Measurements from ENCODE around the gene NKG7.

Gene NKG7

DNA sequence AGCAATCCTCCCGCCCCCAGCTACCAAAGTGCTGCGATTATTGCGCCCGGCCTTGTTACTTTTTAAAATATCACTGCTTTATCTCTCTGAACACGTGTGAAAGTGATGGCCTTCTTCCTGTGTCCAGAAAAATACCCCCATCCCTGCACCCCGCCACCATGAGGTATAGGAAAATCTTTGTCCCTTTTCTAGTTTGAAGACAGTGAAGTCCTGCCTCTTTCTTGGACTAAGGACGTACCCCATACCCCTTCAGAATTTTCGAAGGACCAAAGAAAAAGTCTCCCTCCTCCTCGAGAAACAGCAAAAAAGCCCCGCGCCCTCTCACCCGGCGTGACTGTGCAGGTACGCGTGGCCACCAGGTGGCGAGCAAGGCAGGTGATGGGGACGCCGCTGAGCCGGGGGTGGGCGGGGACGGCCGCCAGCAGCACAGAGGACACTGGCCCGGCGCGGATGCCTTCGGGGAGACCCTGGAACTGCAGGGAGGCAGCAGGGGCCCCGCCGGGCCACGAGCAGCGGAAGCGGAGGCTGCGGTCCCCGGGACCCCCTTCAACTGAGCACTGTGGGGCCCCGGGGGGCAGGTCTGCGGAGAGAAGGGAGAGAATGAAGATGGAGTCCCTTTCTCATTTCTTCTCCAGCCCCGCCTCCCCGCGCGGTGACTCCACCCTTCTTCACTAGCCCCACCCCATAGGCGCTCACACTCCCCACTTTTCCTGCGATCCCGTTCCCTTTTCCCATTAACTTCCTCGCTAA lies 33.7 kb downstream of the NKG7 start:
- in situ Hi-C loops (cut with MboI; ENCODE audit: low sequenced_read_pairs): no loop called here

DNA sequence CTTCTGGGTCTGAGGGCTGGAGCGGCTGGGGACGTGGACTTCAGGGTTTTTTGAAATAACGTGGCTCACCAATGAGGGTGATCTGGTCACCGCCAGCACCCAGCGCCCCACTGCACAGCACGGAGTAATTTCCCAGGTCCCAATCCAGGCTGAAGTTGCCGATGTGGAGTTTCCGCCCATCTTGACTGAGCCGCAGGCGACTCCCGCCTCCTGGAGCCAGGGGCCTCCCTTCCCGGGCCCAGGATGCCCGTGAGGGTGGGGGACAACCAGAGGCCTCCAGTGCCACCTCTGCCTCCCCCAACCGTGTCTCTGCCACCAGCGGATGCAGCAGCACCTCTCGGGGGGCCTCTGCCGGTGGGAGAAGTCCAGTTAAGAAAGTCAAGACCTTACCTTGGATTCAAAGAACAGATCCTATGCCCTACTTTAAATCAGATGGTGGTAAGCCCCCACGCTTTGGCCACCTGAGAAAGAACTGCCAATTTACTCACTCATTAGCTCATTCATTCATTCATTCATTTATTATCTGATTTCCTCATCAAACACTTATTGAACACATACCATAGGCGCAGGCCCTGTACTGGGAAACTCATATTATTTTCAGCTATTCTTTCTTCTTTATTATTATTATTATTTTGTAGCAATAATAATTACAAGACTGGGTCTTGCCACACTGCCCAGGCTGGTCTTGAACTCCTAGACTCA lies 34.4 kb downstream of the NKG7 start:
- in situ Hi-C loops (cut with MboI; ENCODE audit: low sequenced_read_pairs): no loop called here

DNA sequence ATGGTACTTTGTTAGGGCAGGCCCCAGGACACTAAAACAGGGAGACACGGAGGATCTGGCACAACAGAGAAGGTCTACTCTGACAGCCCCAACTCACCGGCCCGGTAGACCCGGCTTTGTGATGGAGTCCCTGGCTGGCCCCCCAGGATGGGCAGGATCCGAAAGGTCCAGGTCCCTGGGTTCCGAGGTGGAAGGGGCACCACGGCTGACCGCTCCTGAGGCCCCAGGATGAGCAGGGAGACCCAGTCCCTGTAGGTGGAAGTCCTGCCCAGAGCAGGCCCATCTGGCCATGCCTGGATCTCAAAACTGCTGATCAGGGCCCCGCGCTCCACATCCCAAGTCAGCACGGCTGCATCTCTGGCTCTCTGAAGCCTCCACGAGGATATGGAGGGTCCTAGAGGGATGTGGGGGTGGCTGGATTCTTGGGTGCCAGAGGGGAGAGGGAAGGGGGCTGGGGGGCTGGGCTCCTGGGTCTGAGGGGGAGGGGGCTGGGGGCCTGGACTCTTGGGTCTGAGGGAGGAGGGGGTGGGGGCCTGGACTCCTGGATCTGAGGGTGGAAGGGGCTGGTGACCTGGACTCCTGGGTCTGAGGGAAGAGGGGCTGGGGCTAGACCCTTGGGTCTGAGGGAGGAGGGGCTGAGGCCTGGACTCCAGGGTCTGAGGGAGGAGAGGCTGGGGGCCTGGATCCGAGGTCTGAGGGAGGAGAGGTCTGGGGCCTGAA lies 35.2 kb downstream of the NKG7 start:
- in situ Hi-C loops (cut with MboI; ENCODE audit: low sequenced_read_pairs): no loop called here

DNA sequence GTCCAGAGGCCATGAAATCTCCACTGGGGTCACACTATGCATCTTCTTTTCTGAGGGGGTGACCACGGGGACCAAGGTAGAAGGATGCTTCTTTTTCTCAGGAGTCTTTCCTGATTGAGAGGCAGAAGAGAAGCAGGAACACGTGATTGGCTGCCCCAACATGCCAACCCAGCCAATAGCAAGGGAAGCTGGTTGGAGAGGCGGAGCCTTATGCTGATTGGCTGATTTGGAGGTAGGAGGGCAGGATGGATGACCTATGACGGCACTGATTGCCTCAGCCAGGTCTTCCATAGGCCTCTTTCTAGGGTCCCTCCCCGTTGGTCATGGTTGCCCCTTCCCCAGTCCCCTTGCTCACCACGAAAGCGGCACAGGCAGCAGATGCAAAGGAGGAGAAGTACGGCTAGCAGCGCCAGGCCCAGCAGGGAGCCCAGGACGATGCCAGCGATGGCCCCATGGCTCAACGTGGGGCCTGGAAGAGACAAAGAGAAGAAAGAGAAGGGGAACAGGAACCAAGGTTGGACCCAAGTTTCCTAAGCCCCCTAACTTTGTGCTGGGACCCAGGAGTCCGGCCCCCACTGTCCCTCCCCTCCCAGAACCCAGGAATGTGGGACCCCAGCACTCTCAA lies 38.5 kb downstream of the NKG7 start:
- in situ Hi-C loops (cut with MboI; ENCODE audit: low sequenced_read_pairs): no loop called here

DNA sequence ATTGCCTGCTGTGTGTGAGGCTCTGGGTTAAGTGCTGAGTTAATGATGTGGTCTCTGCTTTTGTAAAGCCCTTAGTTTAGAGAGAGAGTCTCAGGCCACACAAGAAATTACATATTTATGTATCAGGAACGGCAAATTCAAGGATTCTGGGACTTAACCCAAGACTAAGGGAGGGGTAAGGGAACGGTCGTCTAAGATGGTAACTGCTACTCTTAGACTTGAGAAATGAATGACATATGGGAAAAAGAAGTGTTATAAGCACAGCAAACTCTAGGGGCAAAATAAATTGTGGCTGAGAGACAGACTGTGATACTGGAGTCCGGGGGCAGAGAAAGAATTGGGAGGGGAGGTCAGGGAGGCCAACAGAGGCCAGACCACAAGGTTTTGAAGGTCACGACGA lies 40.7 kb downstream of the NKG7 start:
- in situ Hi-C loops (cut with MboI; ENCODE audit: low sequenced_read_pairs): no loop called here

DNA sequence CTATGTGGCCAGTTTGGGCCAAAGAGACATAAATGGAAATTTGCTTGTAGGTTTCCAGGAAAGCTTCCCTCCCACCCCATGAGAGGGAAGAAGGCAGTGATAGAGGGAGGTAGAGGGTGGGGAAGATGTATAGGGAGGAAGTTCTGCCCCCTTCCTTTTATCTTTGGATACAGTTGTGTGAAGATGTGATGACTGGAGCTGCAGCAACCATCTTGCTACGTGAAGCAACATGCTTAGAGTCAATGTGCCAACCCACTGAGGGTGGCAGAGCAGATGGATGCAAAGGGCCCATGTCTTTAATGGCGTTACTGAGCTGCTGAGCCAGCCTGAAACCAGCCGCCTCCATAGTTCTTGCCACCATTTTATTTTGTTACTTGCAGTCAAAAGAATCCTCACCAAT lies 41.3 kb downstream of the NKG7 start:
- in situ Hi-C loops (cut with MboI; ENCODE audit: low sequenced_read_pairs): no loop called here

DNA sequence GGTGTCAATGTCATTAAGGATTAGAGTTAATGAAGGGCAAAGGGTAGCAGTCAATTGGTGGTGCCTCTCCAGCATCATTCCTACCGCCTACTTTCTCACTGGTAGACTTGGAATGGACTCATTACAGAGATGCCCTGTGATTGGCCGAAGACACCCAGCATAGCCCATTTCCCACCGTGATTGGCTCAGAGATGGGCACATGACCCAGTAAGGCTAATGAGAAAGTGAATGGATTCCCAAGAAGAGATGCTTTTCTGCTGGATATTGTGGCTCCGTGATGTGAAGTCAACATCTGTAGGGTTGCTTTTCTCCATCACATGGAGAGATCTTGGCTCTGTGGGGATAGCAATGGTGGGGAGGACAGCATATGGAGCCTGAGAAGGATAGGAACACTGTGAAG lies 42.1 kb downstream of the NKG7 start:
- in situ Hi-C loops (cut with MboI; ENCODE audit: low sequenced_read_pairs): no loop called here

DNA sequence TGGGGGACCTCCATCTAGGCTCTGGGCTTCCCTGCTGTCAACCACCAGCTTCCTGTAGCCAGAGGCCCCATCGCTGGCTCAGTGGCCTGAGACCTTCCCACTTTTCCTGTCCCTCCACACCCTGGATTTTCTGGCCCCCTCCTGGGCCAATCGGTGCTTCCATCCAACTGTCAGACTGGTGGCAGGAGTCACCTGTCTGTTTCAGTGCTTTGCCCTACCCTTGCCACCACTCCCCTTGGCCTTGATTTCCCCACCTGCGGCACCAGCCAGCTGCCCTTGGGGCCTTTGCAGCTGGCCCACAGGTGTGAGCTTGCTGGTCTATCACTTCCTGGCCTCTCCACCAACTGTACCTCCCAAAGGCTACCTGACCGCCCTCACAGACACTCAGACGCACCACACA lies 43.0 kb downstream of the NKG7 start:
- in situ Hi-C loops (cut with MboI; ENCODE audit: low sequenced_read_pairs): no loop called here

DNA sequence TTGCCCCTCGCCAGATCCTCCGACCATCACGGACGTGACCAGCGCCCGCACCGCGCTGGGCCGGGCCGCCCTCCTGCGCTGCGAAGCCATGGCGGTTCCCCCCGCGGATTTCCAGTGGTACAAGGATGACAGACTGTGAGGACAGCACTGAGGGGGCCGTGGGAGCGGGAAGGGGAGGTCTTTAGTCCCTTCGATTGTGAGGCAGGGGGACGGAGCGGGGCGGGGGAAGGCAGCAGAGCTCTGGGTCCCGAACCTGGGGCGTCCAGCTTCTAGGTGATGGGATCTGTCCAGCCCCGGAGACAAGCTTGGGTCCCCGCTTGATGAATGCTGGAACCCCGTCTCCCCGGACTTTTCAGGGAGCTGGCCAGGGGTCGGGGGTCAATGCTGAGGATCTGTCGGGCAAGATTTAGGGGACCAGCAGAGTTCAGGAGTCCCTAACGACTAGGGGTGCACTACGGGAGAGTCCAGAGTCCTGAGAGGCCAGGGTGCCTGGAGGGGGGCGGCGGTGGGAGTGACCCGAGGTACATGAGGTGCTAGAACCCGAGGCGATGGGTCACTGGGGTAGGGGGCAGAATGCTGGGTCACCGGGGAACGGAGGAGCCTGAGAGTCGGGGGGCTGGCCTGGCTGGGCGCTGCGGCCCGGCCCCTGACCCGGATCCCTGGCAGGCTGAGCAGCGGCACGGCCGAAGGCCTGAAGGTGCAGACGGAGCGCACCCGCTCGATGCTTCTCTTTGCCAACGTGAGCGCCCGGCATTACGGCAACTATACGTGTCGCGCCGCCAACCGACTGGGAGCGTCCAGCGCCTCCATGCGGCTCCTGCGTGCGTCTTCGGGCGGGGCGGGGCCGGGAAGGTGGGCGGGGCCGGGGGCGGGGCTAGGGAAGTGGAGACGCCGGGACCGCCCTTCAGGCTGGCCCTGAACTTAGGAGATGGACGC lies 45.1 kb downstream of the NKG7 start:
- in situ Hi-C loops (cut with MboI; ENCODE audit: low sequenced_read_pairs): no loop called here

DNA sequence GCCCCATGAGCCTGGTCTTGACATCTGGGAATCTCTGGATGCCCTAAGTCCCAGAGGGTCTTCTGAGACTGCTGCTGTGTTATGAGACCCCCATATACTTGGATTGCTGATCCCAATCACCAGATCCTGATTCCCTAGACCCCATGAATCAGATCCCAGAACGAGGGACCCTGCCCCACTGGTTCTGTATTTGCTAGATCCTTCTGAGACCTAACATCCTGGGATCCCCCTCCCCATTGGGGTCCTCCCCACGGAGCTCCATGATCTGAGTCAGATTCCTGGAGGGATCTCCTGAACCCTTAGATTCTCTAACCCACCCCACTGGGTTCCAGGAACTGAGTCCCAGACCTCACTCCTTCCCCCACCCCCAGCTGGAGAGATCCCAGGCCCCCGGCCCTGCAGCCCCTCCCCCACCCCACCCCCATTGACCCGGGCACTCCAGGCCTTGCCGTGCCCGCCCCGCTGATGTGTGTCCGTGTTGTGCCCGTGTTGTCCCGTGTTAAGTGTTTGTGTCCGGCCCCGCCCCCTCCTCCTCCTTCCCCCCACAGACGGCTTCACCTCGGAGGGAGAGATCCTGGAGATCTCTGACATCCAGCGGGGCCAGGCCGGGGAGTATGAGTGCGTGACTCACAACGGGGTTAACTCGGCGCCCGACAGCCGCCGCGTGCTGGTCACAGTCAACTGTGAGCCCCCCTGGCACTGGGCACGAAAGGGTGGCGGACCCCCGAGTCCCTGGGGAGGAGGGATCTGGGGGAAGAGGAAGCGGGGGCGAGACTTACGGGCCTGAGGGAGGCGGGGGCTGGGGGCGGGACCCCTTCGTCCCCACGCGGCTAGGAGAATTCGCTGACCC lies 46.0 kb downstream of the NKG7 start:
- in situ Hi-C loops (cut with MboI; ENCODE audit: low sequenced_read_pairs): no loop called here

DNA sequence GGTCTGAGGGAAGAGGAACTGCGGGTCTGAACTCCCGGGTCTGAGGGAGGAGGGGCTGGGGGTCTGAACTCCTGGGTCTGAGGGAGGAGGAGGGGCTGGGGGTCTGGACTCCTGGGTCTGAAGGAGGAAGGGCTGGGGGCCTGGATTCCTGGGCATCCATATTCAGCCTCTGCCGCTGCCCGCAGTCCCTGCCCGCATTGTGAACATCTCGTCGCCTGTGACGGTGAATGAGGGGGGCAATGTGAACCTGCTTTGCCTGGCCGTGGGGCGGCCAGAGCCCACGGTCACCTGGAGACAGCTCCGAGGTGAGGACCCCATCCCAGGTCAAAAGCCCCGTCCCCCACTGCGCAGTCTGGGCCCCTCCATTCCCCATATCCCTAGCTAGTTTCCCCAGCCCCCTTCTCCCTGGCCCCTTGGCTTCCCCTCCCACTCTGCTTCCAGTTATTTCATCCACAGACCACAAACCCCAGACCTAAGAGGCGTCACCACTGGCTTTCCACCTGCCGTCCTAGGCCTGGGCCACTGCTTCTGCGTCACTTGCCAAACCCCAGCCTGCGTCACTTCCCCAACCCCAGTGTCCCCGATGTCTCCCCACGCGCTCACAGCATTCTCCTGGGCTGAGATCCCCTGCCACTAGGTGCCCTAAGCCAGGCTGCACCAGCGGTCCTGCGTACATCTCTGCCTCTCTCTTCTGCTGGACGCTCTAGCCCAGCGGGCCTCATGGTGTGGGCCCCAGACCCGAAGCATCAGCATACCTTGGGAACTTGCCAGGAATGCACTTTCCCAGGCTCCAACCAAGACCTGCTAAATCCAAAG lies 47.1 kb downstream of the NKG7 start:
- in situ Hi-C loops (cut with MboI; ENCODE audit: low sequenced_read_pairs): no loop called here

DNA sequence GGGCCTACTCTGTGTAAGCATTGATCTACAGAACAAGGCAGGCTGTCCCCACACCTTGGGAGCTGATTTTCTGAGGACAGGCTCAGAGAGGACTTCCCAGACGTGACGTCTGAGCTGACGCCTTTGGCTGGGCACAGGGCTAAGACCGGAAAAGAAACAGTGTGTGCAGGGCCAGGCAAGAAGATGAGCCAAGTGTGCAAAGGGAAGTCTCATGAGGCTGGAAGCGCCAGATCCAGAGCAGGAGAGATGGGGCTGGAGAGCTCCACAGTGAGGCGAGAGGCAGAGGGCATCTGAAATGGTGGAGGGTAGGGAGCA lies 48.3 kb downstream of the NKG7 start:
- in situ Hi-C loops (cut with MboI; ENCODE audit: low sequenced_read_pairs): no loop called here

DNA sequence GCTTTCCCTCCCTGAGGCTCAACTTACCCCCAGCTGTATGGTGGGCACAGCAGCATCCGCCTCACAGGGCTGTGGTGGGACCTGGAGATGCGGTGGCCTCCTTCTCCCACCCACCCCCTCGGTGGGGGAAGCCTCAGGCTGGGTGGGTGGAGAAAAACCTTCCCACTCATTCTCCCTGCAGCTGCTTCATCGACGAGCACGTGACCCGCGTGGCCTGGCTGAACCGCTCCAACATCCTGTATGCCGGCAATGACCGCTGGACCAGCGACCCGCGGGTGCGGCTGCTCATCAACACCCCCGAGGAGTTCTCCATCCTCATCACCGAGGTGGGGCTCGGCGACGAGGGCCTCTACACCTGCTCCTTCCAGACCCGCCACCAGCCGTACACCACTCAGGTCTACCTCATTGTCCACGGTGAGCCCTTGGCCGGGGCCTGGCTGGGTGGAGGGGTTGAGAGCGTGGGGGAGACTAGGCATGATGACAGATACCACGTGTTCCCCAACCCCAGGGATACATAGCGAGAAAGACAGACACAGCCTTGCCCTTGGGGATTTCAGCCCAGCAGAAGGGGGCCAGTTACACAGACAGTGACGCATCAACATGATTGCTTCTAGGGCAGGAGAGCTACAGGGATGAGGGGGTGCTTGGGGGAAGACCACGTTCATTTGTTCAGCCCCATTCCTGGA lies 48.8 kb downstream of the NKG7 start:
- in situ Hi-C loops (cut with MboI; ENCODE audit: low sequenced_read_pairs): no loop called here

DNA sequence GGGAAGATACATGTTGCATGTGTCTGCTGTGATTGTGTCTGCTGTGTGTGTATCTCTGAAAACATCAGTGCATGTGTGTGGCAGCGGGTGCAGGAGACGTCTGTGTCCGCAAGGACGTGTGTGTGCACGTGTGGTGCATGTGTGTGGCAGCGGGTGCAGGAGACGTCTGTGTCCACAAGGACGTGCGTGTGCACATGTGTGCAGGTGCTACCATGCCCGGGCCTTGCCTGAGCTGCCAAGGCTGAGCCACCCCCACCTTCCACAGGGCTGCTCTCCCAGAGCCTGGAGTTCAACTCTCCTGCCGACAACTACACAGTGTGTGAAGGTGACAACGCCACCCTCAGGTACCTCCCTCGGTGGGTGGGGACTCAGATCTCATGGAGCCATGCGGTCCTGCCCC lies 50.7 kb downstream of the NKG7 start:
- in situ Hi-C loops (cut with MboI; ENCODE audit: low sequenced_read_pairs): no loop called here
